Stimulated activated effector memory CD8-positive, alpha-beta T cell treated with anti-CD3 and anti-CD28 coated beads, Interleukin-12 subunit alpha, Interleukin-12 subunit beta, amount 100 ng/mL, for 72 hours (primary cell): ENCODE results near the gene TCERG1L.

Source experiments
- ATAC-seq: fragments of 150-1000 bp; cut with Tn5 transposase; 2 replicates; pipeline ENCODE4 v1.10.0; 2021
- DNase-seq, 2 donors: peaks; one replicate each; pipeline ENCODE4 v3.0.0; 2021 to 2022; ENCODE audit warnings: low spot score in 2 of 2
- H3K27ac Mint-ChIP-seq: one replicate; pipeline ENCODE4 v1.8.0; 2022; ENCODE audit warnings: mild to moderate bottlenecking, mixed read lengths
- H3K36me3 Mint-ChIP-seq: one replicate; pipeline ENCODE4 v1.8.0; 2022; ENCODE audit warnings: mild to moderate bottlenecking, mixed read lengths
- H3K4me1 Mint-ChIP-seq: one replicate; pipeline ENCODE4 v1.8.0; 2022; ENCODE audit warnings: mixed read lengths
- H3K4me3 Mint-ChIP-seq: one replicate; pipeline ENCODE4 v1.8.0; 2022; ENCODE audit warnings: mild to moderate bottlenecking, mixed read lengths
- H3K9me3 Mint-ChIP-seq: one replicate; pipeline ENCODE4 v1.8.0; 2022; ENCODE audit warnings: mixed read lengths

The TCERG1L gene, protein sequence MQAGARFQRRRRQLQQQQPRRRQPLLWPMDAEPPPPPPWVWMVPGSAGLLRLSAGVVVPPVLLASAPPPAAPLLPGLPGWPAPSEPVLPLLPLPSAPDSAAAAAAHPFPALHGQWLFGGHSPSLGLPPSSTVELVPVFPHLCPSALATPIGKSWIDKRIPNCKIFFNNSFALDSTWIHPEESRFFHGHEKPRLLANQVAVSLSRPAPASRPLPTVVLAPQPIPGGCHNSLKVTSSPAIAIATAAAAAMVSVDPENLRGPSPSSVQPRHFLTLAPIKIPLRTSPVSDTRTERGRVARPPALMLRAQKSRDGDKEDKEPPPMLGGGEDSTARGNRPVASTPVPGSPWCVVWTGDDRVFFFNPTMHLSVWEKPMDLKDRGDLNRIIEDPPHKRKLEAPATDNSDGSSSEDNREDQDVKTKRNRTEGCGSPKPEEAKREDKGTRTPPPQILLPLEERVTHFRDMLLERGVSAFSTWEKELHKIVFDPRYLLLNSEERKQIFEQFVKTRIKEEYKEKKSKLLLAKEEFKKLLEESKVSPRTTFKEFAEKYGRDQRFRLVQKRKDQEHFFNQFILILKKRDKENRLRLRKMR

DNA sequence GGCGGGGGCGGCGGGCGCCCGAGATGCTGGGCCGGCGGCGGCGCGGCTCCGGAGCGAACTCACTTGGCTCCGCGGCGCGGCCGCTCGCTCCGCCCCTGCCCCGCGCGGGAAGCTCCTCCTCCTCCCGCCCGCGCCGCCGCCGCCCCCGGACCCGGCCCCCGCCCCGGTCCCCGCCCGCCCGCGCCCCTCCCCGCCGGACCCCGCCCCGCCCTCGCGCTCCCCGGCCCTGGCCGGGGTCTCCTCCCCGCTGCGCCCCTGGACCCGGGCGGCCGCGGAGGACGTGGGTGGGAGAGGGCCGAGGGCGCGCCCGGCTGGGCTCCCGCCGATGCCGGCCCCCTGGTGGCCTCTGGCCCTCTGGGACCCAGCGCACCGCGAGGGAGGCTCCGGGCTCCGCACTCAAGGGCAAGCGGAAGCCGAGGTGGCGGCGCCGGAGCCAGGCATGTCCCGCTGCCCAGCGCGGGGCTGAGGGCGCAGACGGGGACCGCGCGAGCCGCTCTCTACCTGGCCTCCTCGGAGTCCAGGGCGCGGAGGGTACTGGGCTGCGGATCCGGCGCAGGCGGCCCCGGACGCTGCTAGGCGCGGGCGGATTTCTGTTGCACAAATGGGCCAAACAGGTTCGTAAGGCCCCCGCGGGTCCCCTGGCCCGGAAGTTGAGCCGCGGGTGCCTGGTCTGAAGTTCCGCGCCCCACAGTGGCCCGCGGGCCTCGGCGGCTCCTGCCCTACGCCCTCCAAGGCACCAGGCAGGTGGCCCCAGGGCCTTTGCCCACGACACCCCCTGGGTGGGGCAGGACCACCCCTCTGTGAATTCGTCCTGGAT, at the start of gene TCERG1L:
Gene TCERG1L, minus strand, starts transcription at position 61 of the 817 bp plus-strand sequence. CDS start 86 bp downstream, outside the sequence.
- peaks cover 6% of the 10 kb centered on the region for H3K4me1 Mint-ChIP-seq
- peak within 1 kb of the TSS; percentile 38 for H3K4me3 Mint-ChIP-seq
- no peak within 1 kb of the TSS for H3K27ac Mint-ChIP-seq
- no peaks in the 10 kb centered on the region for H3K9me3 Mint-ChIP-seq
- ATAC-seq (peak; percentile 61), DNase-seq (peak in 1 of 2 donors; percentile 66)
- H3K36me3 Mint-ChIP-seq, result no peaks in the 10 kb centered on the region

DNA sequence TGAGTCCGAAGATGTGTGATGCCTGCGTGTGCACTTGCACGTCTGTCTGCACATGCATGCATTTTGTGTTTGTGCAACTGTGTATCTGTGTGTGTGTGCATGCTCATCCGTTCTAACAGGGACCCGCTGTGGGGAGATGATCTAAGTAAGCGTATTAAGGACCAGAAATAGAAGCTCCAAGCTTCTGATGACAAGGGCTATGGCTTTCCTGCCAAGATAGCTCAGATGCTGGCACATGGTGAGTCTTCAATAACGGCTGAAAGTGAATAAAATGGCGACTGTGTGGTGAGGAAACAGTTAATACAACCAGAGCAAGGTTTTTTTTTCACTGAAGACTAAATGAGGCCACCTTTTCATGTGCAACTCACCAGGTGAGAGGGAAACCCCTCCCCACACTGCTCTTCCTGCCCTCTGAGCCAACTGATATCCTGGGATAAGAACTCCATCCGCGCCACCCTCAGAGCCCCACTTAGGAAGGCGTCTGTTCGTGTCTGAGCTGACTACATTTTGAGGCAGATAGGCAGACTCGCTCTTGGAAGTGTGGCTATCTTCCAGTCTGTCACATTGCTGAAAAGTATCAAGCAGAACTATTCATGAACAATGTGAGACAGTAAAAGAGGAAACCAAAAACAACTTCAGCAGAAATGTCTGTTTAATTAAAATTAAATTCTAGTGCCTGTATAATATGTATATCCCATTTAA, 47.4 kb upstream of the TCERG1L start:
- ATAC-seq, result no peak
- H3K36me3 Mint-ChIP-seq, result no peaks in the 10 kb centered on the region
- no peak for DNase-seq
- H3K9me3 Mint-ChIP-seq, result peaks cover 13% of the 10 kb centered on the region
- no peak overlapping the region for H3K4me3 Mint-ChIP-seq
- H3K4me1 Mint-ChIP-seq, result no peaks in the 10 kb centered on the region
- H3K27ac Mint-ChIP-seq, result no peak overlapping the region

DNA sequence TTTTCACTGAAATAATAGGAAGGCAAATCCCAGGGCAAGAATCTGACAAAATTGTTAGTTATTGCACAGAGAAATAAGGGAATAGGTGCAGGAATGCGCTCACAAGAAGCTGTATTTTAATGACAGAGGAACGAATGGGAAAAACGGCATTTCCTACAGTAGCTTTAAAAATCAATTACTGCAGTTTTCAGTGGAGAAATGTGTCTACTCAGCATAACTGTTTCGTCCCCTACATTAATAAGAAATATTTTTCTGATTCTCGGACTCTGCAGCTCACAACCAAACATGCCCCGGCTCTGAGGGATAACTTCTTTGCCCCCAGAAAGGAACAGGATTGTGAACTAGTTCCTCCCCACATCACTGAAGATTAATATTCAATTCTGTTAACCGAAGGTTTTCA, 44.9 kb upstream of the TCERG1L start:
- ATAC-seq, result no peak
- Mint-ChIP-seq H3K27ac (no peak overlapping the region), H3K4me3 (no peak overlapping the region), H3K36me3 (no peaks in the 10 kb centered on the region), H3K4me1 (no peaks in the 10 kb centered on the region), H3K9me3 (peaks cover 6% of the 10 kb centered on the region)
- DNase-seq, result no peak

DNA sequence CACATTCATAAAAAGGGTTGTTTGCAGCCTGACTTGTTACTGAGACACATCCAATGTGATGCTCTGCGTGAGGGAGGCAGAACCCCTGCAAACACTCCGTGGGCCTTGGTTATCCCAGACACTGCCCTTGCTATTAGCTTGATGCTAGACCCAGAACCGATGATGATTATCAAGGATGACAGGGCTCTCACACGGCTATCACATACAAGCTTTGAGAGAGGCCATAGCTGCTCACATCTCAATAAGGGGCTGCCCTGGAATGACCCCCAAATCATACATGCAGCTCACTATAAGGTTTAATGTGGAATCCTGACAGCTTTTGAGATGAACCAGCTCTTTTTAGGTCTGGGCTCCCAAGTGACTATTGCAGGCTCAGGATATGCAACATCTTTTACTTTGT, 44.4 kb upstream of the TCERG1L start:
- DNase-seq (no peak), ATAC-seq (no peak)
- Mint-ChIP-seq H3K36me3 (no peaks in the 10 kb centered on the region), H3K4me3 (no peak overlapping the region), H3K4me1 (no peaks in the 10 kb centered on the region), H3K9me3 (peaks cover 5% of the 10 kb centered on the region), H3K27ac (no peak overlapping the region)

DNA sequence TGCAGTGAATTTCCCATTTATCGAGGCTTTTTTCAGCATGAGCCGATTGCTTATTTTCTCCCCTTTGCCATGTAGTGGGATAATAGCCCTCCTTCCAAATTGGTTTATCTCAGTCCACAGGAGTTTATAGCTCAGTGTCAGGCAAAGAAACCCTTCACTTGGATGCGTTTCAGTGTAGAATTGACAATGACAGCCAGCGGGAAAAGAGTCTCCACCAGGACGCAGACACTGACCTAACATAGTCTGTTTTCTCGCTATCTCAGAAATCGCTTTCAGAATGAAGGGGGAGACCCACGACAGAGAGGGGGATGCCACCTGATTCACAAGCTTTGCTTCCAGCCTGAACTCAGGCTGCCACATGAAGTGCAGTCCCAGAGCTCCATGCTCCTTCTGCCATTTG, 43.5 kb upstream of the TCERG1L start:
- H3K36me3 Mint-ChIP-seq, result no peaks in the 10 kb centered on the region
- DNase-seq (no peak), ATAC-seq (no peak)
- peaks cover 3% of the 10 kb centered on the region for H3K9me3 Mint-ChIP-seq
- H3K4me3 Mint-ChIP-seq, result no peak overlapping the region
- no peaks in the 10 kb centered on the region for H3K4me1 Mint-ChIP-seq
- H3K27ac Mint-ChIP-seq, result no peak overlapping the region

DNA sequence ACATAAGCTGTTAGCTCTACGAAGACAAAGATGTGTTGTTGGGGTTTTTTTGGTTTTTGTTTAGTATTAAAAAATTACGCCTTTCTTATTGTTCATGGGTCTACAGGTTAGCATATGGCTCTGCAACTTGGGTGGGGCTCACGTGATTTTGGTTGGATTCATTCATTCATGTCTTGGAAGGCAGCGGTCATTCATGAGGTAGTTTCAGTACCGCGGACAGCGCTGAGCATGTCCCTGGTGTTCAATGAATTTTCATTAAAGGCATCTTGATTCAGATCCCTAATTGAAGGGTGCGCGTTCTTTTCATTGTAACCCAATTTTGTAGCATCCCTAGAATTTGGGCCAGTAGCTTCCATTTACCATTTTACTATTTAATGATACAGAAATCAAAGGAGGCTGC, 42.9 kb upstream of the TCERG1L start:
- Mint-ChIP-seq H3K4me3 (no peak overlapping the region), H3K9me3 (peaks cover 1% of the 10 kb centered on the region), H3K27ac (no peak overlapping the region), H3K36me3 (no peaks in the 10 kb centered on the region), H3K4me1 (no peaks in the 10 kb centered on the region)
- ATAC-seq (no peak), DNase-seq (peak in 1 of 2 donors; percentile 12)

DNA sequence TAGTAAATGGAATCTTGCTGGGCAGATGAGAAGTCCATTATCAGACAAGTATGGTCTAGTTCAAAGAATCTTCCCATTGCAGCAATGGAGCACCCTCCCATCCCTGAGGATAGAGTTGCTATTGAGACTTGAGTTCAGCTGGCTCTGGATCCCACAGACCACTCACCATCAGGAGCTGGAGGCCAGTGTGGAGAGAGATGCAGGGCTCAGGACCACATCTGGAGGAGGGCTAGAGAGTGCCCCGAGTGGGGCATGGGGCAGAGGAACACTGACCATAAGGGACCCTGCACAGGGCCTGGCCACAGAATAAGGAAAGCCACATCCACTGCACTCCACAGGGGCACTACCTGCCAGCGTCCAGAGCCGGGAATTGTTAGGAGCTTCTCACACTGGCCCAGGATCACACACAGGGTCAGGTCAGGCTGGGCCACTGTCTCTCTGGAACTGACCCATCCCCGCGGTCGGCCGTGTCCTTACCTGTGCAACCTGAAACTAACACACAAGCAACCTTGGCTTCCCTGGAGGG, 41.3 kb upstream of the TCERG1L start:
- H3K9me3 Mint-ChIP-seq, result no peaks in the 10 kb centered on the region
- H3K27ac Mint-ChIP-seq, result no peak overlapping the region

DNA sequence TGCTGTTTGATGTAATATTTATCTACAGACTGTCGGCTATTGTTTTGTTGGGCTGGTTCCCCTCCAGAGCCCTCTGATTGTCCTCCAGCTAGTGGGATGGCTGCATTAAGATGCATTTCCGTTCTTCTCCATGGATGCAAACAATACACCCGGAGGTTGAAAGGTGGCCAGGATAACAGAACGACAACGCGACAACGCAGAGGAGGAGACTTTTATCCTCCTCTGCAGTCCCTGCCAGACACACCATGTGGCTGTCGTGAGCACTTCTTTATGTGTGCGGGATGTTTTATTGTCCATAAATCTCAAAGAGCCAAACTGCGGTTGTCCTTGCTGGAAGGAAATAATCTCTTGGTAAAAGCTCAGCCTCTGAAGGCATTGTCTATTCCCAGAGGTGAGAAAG, 39.1 kb upstream of the TCERG1L start:
- Mint-ChIP-seq H3K27ac (no peak overlapping the region), H3K9me3 (peaks cover 5% of the 10 kb centered on the region), H3K36me3 (no peaks in the 10 kb centered on the region), H3K4me1 (no peaks in the 10 kb centered on the region), H3K4me3 (no peak overlapping the region)
- ATAC-seq (no peak), DNase-seq (no peak)

More for the DNA sequence above, 41.3 kb upstream of the TCERG1L start:
- ATAC-seq, result no peak
- Mint-ChIP-seq H3K36me3 (no peaks in the 10 kb centered on the region), H3K4me1 (no peaks in the 10 kb centered on the region), H3K4me3 (no peak overlapping the region)
- DNase-seq, result peak in 1 of 2 donors; percentile 25

DNA sequence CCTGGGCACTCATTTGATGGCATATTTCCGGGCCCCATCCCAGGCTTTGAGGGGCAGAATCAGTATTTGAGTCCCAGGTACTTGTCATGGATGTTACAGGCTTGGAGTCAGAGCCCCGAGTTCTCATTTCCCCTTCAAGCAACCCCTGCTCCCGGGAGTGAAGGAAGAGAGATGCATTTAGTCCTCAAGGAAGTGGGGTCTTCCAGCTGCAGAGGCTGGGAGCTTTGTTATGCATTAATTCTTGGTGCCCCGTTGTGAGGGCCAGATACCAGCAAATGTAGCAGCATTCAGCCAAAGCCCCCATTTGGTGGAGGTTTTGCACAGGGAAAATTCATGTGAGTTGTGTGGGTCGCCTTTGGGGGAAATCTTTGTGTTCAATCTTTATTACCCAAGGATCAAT, 38.7 kb upstream of the TCERG1L start:
- no peak for ATAC-seq
- no peak for DNase-seq
- no peak overlapping the region for H3K27ac Mint-ChIP-seq
- no peak overlapping the region for H3K4me3 Mint-ChIP-seq
- H3K4me1 Mint-ChIP-seq, result no peaks in the 10 kb centered on the region
- peaks cover 7% of the 10 kb centered on the region for H3K9me3 Mint-ChIP-seq
- H3K36me3 Mint-ChIP-seq, result no peaks in the 10 kb centered on the region

DNA sequence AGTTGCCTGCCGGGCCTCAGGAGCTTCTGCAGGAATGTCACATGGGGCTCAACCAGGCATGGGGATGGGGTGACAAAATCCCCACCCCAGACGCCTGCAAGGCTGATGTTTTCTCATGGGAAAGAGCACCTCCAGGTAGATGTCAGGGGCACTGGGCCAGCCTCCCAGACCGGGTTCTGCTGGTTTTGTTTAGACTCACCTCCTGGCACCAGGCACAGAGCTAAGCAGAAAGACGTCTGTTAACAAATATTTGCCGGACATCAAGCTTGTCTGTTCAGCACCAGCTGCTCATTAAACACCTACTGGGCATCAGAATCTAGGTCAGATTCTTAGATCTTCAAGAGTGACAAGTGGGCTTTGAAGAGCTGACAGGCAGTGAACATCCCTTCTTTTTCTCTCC, 34.9 kb upstream of the TCERG1L start:
- H3K27ac Mint-ChIP-seq, result no peak overlapping the region
- no peak overlapping the region for H3K4me3 Mint-ChIP-seq
- H3K36me3 Mint-ChIP-seq, result no peaks in the 10 kb centered on the region
- no peak for DNase-seq
- H3K4me1 Mint-ChIP-seq, result no peaks in the 10 kb centered on the region
- H3K9me3 Mint-ChIP-seq, result peaks cover 7% of the 10 kb centered on the region
- ATAC-seq, result no peak

DNA sequence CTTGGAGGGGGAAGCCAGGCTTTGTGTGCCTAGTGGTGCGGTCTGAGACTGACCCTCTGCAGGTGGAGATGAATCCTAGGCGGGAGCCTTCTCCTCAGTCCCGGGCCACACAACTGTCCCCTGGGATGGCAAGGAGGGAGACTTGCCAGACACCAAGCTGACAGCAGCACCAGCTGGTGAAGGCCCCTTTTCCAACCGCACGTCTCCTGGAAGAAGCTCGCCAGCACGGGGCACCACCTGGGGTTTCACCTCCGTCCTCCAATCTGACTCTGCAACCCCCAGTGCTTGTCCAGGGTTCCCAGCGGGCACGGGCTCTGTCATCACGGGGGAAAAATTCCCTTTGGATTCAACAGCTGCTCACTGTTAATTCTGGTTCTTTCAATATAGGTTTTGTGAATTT, 34.2 kb upstream of the TCERG1L start:
- ATAC-seq, result no peak
- H3K27ac Mint-ChIP-seq, result no peak overlapping the region

DNA sequence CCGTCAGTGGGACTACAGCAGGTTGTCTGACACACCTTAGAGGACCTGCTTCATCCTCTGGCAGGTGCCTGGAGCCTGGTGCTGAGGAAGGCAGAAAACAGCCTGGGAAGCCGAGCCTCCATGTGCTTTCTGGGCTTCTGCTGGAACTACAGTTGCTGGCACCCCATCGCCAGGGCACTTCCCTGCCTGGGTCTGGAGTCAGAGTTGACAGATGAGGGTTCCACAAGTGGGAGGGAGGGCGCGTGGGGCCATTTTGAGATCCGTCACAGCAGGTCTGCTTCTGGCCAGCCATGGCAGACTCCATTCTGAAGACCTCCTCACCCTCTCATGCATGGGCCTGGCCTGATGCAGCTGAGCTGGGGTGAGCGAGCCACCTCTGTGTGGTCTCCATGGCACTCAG, 33.2 kb upstream of the TCERG1L start:
- Mint-ChIP-seq H3K9me3 (peaks cover 7% of the 10 kb centered on the region), H3K36me3 (no peaks in the 10 kb centered on the region), H3K4me1 (no peaks in the 10 kb centered on the region), H3K4me3 (no peak overlapping the region), H3K27ac (no peak overlapping the region)
- DNase-seq (peak in 1 of 2 donors; percentile 25), ATAC-seq (peak; percentile 11)

More for the DNA sequence above, 34.2 kb upstream of the TCERG1L start:
- no peaks in the 10 kb centered on the region for H3K4me1 Mint-ChIP-seq
- no peaks in the 10 kb centered on the region for H3K36me3 Mint-ChIP-seq
- DNase-seq, result no peak
- no peak overlapping the region for H3K4me3 Mint-ChIP-seq
- H3K9me3 Mint-ChIP-seq, result peaks cover 7% of the 10 kb centered on the region

DNA sequence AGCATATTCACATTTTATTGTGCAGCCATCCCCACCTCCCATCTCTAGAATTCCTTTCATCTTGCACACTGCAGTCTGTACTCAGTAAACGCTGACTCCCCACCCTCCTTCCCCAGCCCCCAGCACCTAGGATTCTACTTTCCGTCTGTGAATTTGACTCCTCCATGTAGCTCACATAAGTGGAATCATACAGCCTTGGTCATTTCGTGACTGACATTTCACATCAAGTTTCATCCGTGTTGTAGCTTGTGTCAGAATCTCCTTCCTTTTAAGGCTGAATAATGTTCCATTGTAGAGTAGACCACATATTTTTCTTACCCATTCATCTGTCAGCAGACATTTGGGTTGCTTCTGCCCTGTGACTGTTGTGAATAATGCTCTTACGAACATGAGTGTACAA, 26.2 kb upstream of the TCERG1L start:
- Mint-ChIP-seq H3K4me1 (no peaks in the 10 kb centered on the region), H3K4me3 (no peak overlapping the region), H3K27ac (no peak overlapping the region), H3K36me3 (no peaks in the 10 kb centered on the region), H3K9me3 (peaks cover 10% of the 10 kb centered on the region)
- ATAC-seq, result no peak
- DNase-seq, result no peak

DNA sequence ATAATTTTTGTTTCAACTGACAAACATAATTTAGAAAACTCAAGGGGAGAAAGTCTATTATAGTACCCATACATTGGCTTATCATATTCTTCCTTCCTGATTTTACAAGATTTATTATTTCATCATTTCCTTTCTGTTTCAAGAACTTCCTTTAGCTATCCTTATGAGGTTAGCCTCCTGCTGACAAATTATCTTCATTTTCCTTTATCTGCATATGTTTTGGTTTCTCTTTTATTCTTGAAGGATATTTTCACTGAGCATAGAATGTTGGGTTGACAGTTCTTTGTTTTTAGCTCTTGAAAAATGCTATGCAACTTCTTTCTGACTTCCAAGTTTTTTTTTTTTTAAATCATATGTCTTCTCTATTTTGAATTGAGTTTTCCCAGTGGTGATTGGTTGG, 21.3 kb upstream of the TCERG1L start:
- H3K4me1 Mint-ChIP-seq, result no peaks in the 10 kb centered on the region

DNA sequence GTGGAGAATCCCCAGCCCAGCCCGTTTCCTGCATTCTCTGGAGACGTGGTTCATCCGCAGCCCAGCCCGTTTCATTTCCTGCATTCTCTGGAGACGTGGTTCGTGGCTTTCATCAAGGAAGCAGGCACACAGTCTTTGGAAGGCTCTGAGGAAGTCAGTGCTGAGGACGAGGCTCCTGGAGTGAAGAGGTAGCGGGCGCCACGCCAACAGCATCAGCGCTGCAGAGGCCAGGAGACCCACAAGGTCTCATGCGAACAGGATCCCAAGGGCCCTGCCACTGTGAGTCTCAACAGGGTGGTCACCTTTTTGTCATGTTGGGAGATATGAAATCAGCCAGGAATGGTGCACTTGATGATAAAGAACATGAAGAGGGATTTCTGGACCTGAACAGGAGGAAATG, 12.4 kb upstream of the TCERG1L start:
- Mint-ChIP-seq H3K9me3 (peaks cover 8% of the 10 kb centered on the region), H3K27ac (no peak overlapping the region), H3K4me1 (no peaks in the 10 kb centered on the region), H3K4me3 (no peak overlapping the region), H3K36me3 (no peaks in the 10 kb centered on the region)
- ATAC-seq (no peak), DNase-seq (no peak)

More for the DNA sequence above, 21.3 kb upstream of the TCERG1L start:
- peaks cover 7% of the 10 kb centered on the region for H3K9me3 Mint-ChIP-seq
- H3K4me3 Mint-ChIP-seq, result no peak overlapping the region
- no peak for DNase-seq
- no peaks in the 10 kb centered on the region for H3K36me3 Mint-ChIP-seq
- no peak for ATAC-seq
- no peak overlapping the region for H3K27ac Mint-ChIP-seq
